H1 (cell line): ENCODE results near the gene DOCK1. TPM values are rescaled to one million over a fixed set of nuclear protein-coding genes. Genes with fewer than 3 reads are reported as not detected.

ENCODE experiments used
- SRF ChIP-seq: IDR thresholded peaks from 2 replicates; pipeline ENCODE4 v1.6.1; 2011; ENCODE audit warnings: mild to moderate bottlenecking, low read depth, low read length, moderate library complexity
- polyA plus RNA-seq, 7 experiments: library from polyadenylated mRNA; depleted of rRNA in 3 of 7; stranded (reverse) in 5 of 7; unstranded in 2 of 7; fragments of >200 nt in 5 of 7; fragments of 200-250 nt in 2 of 7; gene quantifications; 1 replicate in 5 of 7; 2 replicates in 1 of 7; 4 replicates in 1 of 7; pipeline versions ENCODE4 v1.2.1 to v1.2.3, GENCODE V29; 2011 to 2013; ENCODE audit warnings: missing spikeins in 2 of 7, mixed read lengths in 2 of 7
- total RNA-seq: library from RNA; stranded (reverse); fragmentation: NEBNext Ultra II Directional; extraction: Animal tissue kit (Norgen Biotek cat#: 25700); gene quantifications from 2 replicates; pipeline ENCODE4 v1.2.1, GENCODE V29; 2021

Gene DOCK1
- total and polyA plus RNA-seq, 2 of the 8 experiments (the other 6 are each of a cell fraction or from before 2014, with no cell fraction given): 11.6 to 53.0 TPM

DNA sequence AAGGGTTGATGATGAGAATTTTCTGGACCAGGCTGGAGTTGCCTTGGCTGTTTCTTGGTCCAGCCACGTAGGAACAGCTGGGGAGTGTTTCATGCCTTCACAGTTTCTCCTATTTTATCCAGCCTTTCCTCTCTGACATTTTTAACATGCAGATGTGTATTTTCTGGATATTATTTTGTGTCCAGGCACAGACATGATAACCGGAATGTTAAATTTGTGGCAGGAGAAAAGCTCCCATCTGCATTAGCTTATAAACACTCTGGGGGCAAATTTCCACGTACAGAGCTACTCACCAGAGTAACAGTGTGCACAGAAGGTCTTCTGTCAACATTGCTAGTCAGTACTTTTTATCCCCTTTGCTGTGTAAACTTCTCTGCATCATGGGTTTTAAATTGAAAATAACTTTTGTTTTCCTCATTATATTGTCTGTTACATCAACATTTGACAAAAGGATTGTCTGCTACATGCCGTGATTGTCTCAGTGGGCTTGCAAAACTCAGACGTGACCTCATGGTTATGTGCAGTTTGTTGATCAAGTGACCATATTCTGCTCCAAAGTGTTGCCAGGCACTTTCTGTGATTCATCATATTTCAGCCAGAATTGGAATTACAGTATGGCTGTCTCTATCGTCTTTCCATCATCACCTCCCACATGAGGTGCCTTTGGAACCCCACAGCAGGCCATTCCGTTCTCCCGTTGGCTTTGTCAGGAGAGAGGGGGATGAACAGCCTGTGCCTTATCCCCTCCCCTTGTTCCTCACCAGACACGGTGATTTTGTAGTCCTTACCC is 249.8 kb downstream of the DOCK1 start (continued):
- TF ChIP-seq SRF: no peak
